Motor neuron (in vitro differentiated cells): ENCODE results near the gene G2E3. TPM values are rescaled to one million over a fixed set of nuclear protein-coding genes. Genes with fewer than 3 reads are reported as not detected.
"Not testable (repeated sequence)": the region's sequence is repeated elsewhere in the genome, so short reads cannot be mapped to it uniquely, and the experiment has no call there.

Experiments used
- ATAC-seq, 8 experiments: fragments of 200-7000 bp; cut with Tn5 transposase; replicated peaks in 6 of 8; 2 replicates each; pipeline ENCODE4 v1.8.0; 2021; ENCODE audit warnings: mild to moderate bottlenecking in 8 of 8, moderate library complexity in 8 of 8
- H3K27ac ChIP-seq, 2 donors: fragments of 250-450 bp; sonication (Bioruptor Pico); 2 replicates each; pipeline ENCODE4 v1.9.0; 2021; ENCODE audit warnings: antibody characterized with exemption in 2 of 2, mild to moderate bottlenecking in 2 of 2, moderate library complexity in 1 of 2
- H3K4me1 ChIP-seq, 2 donors: fragments of 250-450 bp; sonication (Bioruptor Pico); replicated peaks in 1 of 2; 2 replicates each; pipeline ENCODE4 v1.6.1; 2021; ENCODE audit warnings: antibody characterized with exemption in 2 of 2, mild to moderate bottlenecking in 2 of 2, moderate library complexity in 1 of 2
- H3K4me3 ChIP-seq, 5 donors: fragments of 250-450 bp; sonication (Bioruptor Pico); 2 replicates each; pipeline ENCODE4 v1.9.0; 2021; ENCODE audit warnings: antibody characterized with exemption in 5 of 5, mild to moderate bottlenecking in 5 of 5, moderate library complexity in 4 of 5
- WGBS, 10 experiments: fragments of 450-650 bp; shearing (Covaris generic); methylation state at CpG; one replicate each; pipeline ENCODE4 v1.0.0; 2022; 5-methylcytosine and 5-hydroxymethylcytosine counted together
- in situ Hi-C, 9 experiments: fragments of 400-800 bp; cut with MboI; loops; one replicate each; pipeline ENCODE4 v1.15.0; 2021; ENCODE audit warnings: low sequenced_read_pairs in 9 of 9, low pct_unique_long_range_greater_than_20kb in 2 of 9; ENCODE audit not compliant: unreplicated experiment in 9 of 9
- total RNA-seq, 8 experiments: library from RNA; unstranded; fragments of 300-600 nt; gene quantifications; 2 replicates each; pipeline versions ENCODE4 v1.2.3 to v1.2.4, GENCODE V29; 2022

G2E3 gene
- total RNA-seq, 8 experiments from 2014 or later = 6.8 to 25.9 (median 20.7) TPM

- H3K4me1 ChIP-seq = peaks cover 0 to 13% of the 10 kb centered on the region in 2 donors
- in situ Hi-C loops = no loop called here
- peak overlapping the region; percentile 45 to 92 (median 81) for H3K4me3 ChIP-seq
- no peak overlapping the region for H3K27ac ChIP-seq
- no peak for ATAC-seq
- 46 to 90% (median 69%) methylated on average over 2 to 7 of the region's 7 CpGs; no CpG with 5 or more reads in 1 of the 10 experiments for WGBS, 10 experiments
Observed at GRCh38 chr14:30623412-30624131, 64.6 kb downstream of the G2E3 start.

GRCh38 chr14:30624132-30624423 is 65.1 kb downstream of the G2E3 start:
- ATAC-seq = no peak
- WGBS, 10 experiments = 80 to 100% (median 97%) methylated on average over 1 to 5 of the region's 5 CpGs; no CpG with 5 or more reads in 2 of the 10 experiments
- peaks cover 0 to 13% of the 10 kb centered on the region in 2 donors for H3K4me1 ChIP-seq
- no peak overlapping the region for H3K27ac ChIP-seq
- no peak overlapping the region for H3K4me3 ChIP-seq
- in situ Hi-C loops = no loop called here

GRCh38 chr14:30625533-30625932 is 66.6 kb downstream of the G2E3 start:
- Histone ChIP-seq H3K27ac (no peak overlapping the region), H3K4me1 (peaks cover 0 to 13% of the 10 kb centered on the region in 2 donors), H3K4me3 (no peak overlapping the region)
- 92 to 100% (median 100%) methylated on average over 1 to 3 of the region's 3 CpGs for WGBS, 10 experiments
- no peak for ATAC-seq
- in situ Hi-C loops = no loop called here

GRCh38 chr14:30629432-30629831 is 70.5 kb downstream of the G2E3 start:
- WGBS, 10 experiments = 80 to 100% (median 94%) methylated on average over 1 to 6 of the region's 8 CpGs; no CpG with 5 or more reads in 1 of the 10 experiments
- in situ Hi-C loops, ATAC-seq: not testable (repeated sequence)

GRCh38 chr14:30630248-30630647 is 71.3 kb downstream of the G2E3 start:
- no peak for ATAC-seq

More at GRCh38 chr14:30629432-30629831, 70.5 kb downstream of the G2E3 start:
- H3K27ac ChIP-seq, H3K4me3 ChIP-seq, H3K4me1 ChIP-seq: not testable (repeated sequence)

GRCh38 chr14:30632730-30633129 is 73.8 kb downstream of the G2E3 start:
- no peak overlapping the region for H3K27ac ChIP-seq
- H3K4me3 ChIP-seq = no peak overlapping the region
- 100% methylated on average over 1 of the region's 1 CpG; no CpG with 5 or more reads in 5 of the 10 experiments for WGBS, 10 experiments
- H3K4me1 ChIP-seq = no peaks in the 10 kb centered on the region
- in situ Hi-C loops = no loop called here
- ATAC-seq = peak in 1 of 8 experiments; percentile 62

More at GRCh38 chr14:30630248-30630647, 71.3 kb downstream of the G2E3 start:
- no peaks in the 10 kb centered on the region for H3K4me1 ChIP-seq
- no peak overlapping the region for H3K27ac ChIP-seq
- H3K4me3 ChIP-seq = no peak overlapping the region
- in situ Hi-C loops = no loop called here

- Histone ChIP-seq H3K4me3 (no peak overlapping the region), H3K4me1 (no peaks in the 10 kb centered on the region), H3K27ac (no peak overlapping the region)
- in situ Hi-C loops = no loop called here
- ATAC-seq = no peak
- WGBS, 10 experiments = 40 to 100% (median 91%) methylated on average over 1 to 3 of the region's 3 CpGs; no CpG with 5 or more reads in 1 of the 10 experiments
Observed at GRCh38 chr14:30638926-30639325, 80.0 kb downstream of the G2E3 start.

GRCh38 chr14:30641207-30641606 is 82.2 kb downstream of the G2E3 start:
- H3K4me1 ChIP-seq = no peaks in the 10 kb centered on the region
- H3K27ac ChIP-seq = no peak overlapping the region
- ATAC-seq = no peak
- in situ Hi-C loops = no loop called here
- no peak overlapping the region for H3K4me3 ChIP-seq
- WGBS, 10 experiments = 80 to 100% (median 100%) methylated on average over 1 of the region's 1 CpG; no CpG with 5 or more reads in 2 of the 10 experiments

- H3K4me1 ChIP-seq, H3K27ac ChIP-seq, in situ Hi-C loops, ATAC-seq, H3K4me3 ChIP-seq: not testable (repeated sequence)
- 80 to 100% (median 93%) methylated on average over 1 to 5 of the region's 5 CpGs for WGBS, 10 experiments
Observed at GRCh38 chr14:30644462-30644861, 85.5 kb downstream of the G2E3 start.

GRCh38 chr14:30645600-30645999 is 86.6 kb downstream of the G2E3 start:
- WGBS, 10 experiments = 83 to 100% (median 100%) methylated on average over 1 to 2 of the region's 2 CpGs
- Histone ChIP-seq H3K27ac (no peak overlapping the region), H3K4me1 (no peaks in the 10 kb centered on the region), H3K4me3 (no peak overlapping the region)
- no peak for ATAC-seq
- in situ Hi-C loops = no loop called here

GRCh38 chr14:30648471-30648870 is 89.5 kb downstream of the G2E3 start:
- no peak for ATAC-seq
- Histone ChIP-seq H3K4me1 (no peaks in the 10 kb centered on the region), H3K4me3 (no peak overlapping the region), H3K27ac (no peak overlapping the region)
- in situ Hi-C loops = no loop called here
- WGBS, 10 experiments = 83 to 100% (median 94%) methylated on average over 1 to 2 of the region's 2 CpGs; no CpG with 5 or more reads in 3 of the 10 experiments

GRCh38 chr14:30651937-30652336 is 93.0 kb downstream of the G2E3 start:
- Histone ChIP-seq H3K4me1 (no peaks in the 10 kb centered on the region), H3K27ac (no peak overlapping the region), H3K4me3 (no peak overlapping the region)
- in situ Hi-C loops = no loop called here
- ATAC-seq = no peak
- WGBS, 10 experiments = 82 to 100% (median 94%) methylated on average over 2 to 6 of the region's 6 CpGs; no CpG with 5 or more reads in 2 of the 10 experiments

GRCh38 chr14:30655124-30655523 is 96.2 kb downstream of the G2E3 start:
- in situ Hi-C loops = no loop called here

GRCh38 chr14:30655658-30656057 is 96.7 kb downstream of the G2E3 start:
- WGBS, 10 experiments = 83 to 100% (median 100%) methylated on average over 1 to 3 of the region's 3 CpGs; no CpG with 5 or more reads in 2 of the 10 experiments

More at GRCh38 chr14:30655124-30655523, 96.2 kb downstream of the G2E3 start:
- Histone ChIP-seq H3K27ac (no peak overlapping the region), H3K4me1 (no peaks in the 10 kb centered on the region), H3K4me3 (no peak overlapping the region)
- ATAC-seq = no peak

More at GRCh38 chr14:30655658-30656057, 96.7 kb downstream of the G2E3 start:
- ATAC-seq = no peak
- H3K4me3 ChIP-seq = no peak overlapping the region
- H3K4me1 ChIP-seq = no peaks in the 10 kb centered on the region
- in situ Hi-C loops = no loop called here
- no peak overlapping the region for H3K27ac ChIP-seq
